Prostate gland (tissue), 2 donors: Measurements from ENCODE around the gene TUBB. TPM values are rescaled to one million over a fixed set of nuclear protein-coding genes. Genes with fewer than 3 reads are reported as not detected.

Experiments used
- DNase-seq: peaks from one replicate; pipeline ENCODE4 v3.0.0-alpha.2; 2019; ENCODE audit warnings: low spot score
- H3K27ac ChIP-seq, 2 donors: fragments of 200-600 bp; sonication (generic); 2 replicates each; pipeline ENCODE4 v1.5.1; 2017 to 2019
- H3K27me3 ChIP-seq: fragments of 200-600 bp; sonication (generic); replicated peaks from 2 replicates; pipeline ENCODE4 v1.5.1; 2019; ENCODE audit not compliant: insufficient read depth
- H3K36me3 ChIP-seq, 2 donors: fragments of 200-600 bp; sonication (generic); 1 replicate in 1 of 2; 2 replicates in 1 of 2; pipeline versions ENCODE4 v1.5.1 to v1.8.1; 2017 to 2019
- H3K4me1 ChIP-seq: fragments of 200-600 bp; sonication (generic); replicated peaks from 2 replicates; pipeline ENCODE4 v1.5.1; 2019
- H3K4me3 ChIP-seq, 2 donors: fragments of 200-600 bp; sonication (generic); 2 replicates each; pipeline ENCODE4 v1.5.1; 2017 to 2019
- H3K9me3 ChIP-seq: fragments of 200-600 bp; sonication (generic); 2 replicates; pipeline ENCODE4 v1.5.1; 2017
- CTCF ChIP-seq, 4 experiments: fragments of 200-600 bp in 2 of 4; fragments of 450-650 bp in 2 of 4; sonication (generic) in 2 of 4; IDR thresholded peaks; 1 replicate in 3 of 4; 2 replicates in 1 of 4; pipeline ENCODE4 v1.5.1; 2016 to 2019; ENCODE audit warnings: antibody characterized with exemption in 4 of 4, mild to moderate bottlenecking in 2 of 4, moderate library complexity in 2 of 4
- POLR2A ChIP-seq: fragments of 450-650 bp; IDR thresholded peaks from one replicate; pipeline ENCODE4 v1.6.1; 2016; ENCODE audit warnings: antibody characterized with exemption, mild to moderate bottlenecking
- POLR2AphosphoS5 ChIP-seq: sonication (generic); formaldehyde crosslinking; IDR thresholded peaks from one replicate; pipeline ENCODE4 v1.6.1; 2017; ENCODE audit warnings: antibody characterized with exemption
- WGBS: methylation state at CpG from one replicate; pipeline ENCODE4 v1.1.5; 2018; 5-methylcytosine and 5-hydroxymethylcytosine counted together
- intact Hi-C: fragments of 100-400 bp; cut with DNase I; formaldehyde crosslinking; loops from one replicate; pipeline ENCODE4 v1.14.2; 2022
- total RNA-seq, 2 donors: library from RNA; depleted of rRNA; stranded (reverse); fragments of >200 nt; gene quantifications; one replicate each; pipeline ENCODE4 v1.1.0, GENCODE V29; 2016

The TUBB gene
- total RNA-seq, 2 donors from 2014 or later, result 196 to 270 TPM

DNA sequence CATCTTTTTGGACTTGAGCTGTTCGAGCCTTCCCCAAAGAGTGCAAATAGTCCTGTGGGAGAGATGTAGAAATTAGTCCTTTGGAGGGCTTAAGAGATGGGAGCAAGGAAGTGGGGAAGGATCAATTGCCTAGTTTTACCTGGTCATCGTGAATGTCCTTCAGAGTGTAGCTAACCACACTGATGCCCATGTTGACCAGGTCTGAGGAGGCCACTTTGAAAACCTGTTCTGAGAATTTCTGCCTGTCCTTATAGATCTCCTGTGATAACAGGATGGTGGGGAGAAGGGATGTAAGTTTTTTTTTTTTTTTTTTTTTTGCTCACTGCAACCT is 20.4 kb downstream of the TUBB start:
- H3K27me3 ChIP-seq, result no peaks in the 10 kb centered on the region
- no peak overlapping the region for H3K4me3 ChIP-seq
- H3K27ac ChIP-seq, result no peak overlapping the region
- no peak for DNase-seq
- no peaks in the 10 kb centered on the region for H3K9me3 ChIP-seq
- peaks cover 0 to 4% of the 10 kb centered on the region in 2 donors for H3K36me3 ChIP-seq
- WGBS, result 88% methylated on average over 2 of the region's 2 CpGs
- H3K4me1 ChIP-seq, result no peaks in the 10 kb centered on the region
- intact Hi-C loops, result loop anchor here (5.0 kb wide), 4 partner anchors 42 to 337 kb away; no protein-coding TSS in a partner anchor
- TF ChIP-seq CTCF (IDR thresholded peaks at IDR 0.05), result no peak
- no peak for TF ChIP-seq POLR2AphosphoS5
- no peak for TF ChIP-seq POLR2A

DNA sequence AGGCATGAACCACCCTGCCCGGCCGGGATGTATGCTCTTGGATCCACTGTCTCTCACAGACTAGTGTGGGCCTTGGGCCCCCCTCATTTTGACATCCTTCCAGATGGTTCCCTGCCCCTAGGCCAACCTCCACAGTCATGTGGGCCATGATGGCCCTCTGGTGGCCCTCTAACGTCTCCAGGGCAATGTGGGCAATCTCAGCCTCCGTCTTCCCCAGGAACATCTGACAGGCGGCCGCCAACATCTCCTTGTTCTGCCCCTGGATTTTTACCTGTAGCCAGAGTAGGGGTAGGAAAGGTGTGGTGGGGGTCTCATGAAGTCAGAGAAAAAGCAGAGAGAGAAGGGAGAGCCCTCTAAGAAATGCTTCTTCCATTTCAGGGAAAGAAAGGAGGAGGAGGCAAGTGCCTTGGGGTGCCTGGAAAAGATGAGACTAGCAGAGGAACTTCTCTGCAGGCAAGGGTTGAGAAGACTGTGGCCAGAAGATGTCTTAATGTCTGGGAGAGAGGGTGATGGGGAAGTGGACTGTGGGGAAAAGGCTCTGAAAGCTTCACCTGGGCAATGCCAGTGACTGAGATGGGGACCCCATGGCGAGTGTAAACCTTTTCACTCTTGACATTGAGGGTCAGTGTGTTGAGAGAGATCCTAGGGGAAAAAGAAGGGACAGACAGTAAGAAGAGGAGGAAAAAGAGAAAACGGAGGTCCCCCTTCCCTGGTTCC is 21.1 kb downstream of the TUBB start:
- WGBS, result 64% methylated on average over 8 of the region's 8 CpGs
- intact Hi-C loops, result loop anchor here (5.0 kb wide), 4 partner anchors 41 to 336 kb away; no protein-coding TSS in a partner anchor
- no peaks in the 10 kb centered on the region for H3K4me1 ChIP-seq

DNA sequence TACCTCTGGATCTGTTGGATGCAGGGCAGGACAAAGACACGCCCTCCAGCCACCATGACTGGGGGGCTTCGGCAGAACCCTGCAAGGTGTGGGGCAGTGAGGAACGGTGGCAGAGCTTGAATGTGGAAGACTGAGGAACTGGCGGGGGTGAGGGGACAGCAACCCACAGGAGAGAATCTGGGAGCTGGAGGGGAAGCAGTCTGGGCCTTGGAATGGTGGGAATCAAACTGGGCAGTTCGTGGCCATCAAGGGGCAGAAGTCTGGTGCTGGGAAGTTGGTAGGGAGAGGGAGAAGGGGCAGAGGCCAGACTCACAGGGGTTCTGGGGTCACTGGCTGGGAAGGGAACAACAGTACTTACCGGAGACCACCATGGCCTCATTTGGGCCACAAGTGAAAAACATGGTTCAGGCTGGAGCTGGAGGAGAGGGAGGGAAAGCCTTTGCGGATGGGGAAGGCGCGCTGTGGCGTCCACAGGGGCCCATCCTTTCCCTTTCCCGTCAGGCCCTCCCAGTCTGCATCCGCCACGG is 21.7 kb downstream of the TUBB start:
- no peak for TF ChIP-seq POLR2A
- no peak for TF ChIP-seq POLR2AphosphoS5
- TF ChIP-seq CTCF (IDR thresholded peaks at IDR 0.05), result no peak
- H3K9me3 ChIP-seq, result no peaks in the 10 kb centered on the region
- H3K4me1 ChIP-seq, result no peaks in the 10 kb centered on the region
- H3K27me3 ChIP-seq, result no peaks in the 10 kb centered on the region
- intact Hi-C loops, result loop anchor here (5.0 kb wide), 4 partner anchors 40 to 335 kb away; no protein-coding TSS in a partner anchor
- H3K36me3 ChIP-seq, result peaks cover 0 to 4% of the 10 kb centered on the region in 2 donors
- 6% methylated on average over 13 of the region's 13 CpGs for WGBS
- peak overlapping the region; percentile 95 for H3K27ac ChIP-seq
- peak overlapping the region; percentile 76 to 79 for H3K4me3 ChIP-seq
- DNase-seq, result no peak

More for the DNA sequence above, 21.1 kb downstream of the TUBB start:
- no peak for TF ChIP-seq CTCF (IDR thresholded peaks at IDR 0.05)
- TF ChIP-seq POLR2AphosphoS5, result no peak
- no peak for TF ChIP-seq POLR2A
- H3K4me3 ChIP-seq, result peak overlapping the region; percentile 76 to 79
- H3K27me3 ChIP-seq, result no peaks in the 10 kb centered on the region
- peak overlapping the region; percentile 95 for H3K27ac ChIP-seq
- H3K36me3 ChIP-seq, result peaks cover 0 to 4% of the 10 kb centered on the region in 2 donors
- no peak for DNase-seq
- H3K9me3 ChIP-seq, result no peaks in the 10 kb centered on the region

GRCh38 chr6:30742316-30743098 is 22.4 kb downstream of the TUBB start, which contains the start of gene FLOT1:
Gene FLOT1 (minus strand): TSS chr6:30742687. CDS start chr6:30742189, 498 bp downstream.
- H3K27ac ChIP-seq, result peak within 1 kb of the TSS; percentile 95
- H3K36me3 ChIP-seq, result peaks cover 0 to 4% of the 10 kb centered on the region in 2 donors
- intact Hi-C loops, result loop anchor here (5.0 kb wide), 4 partner anchors 40 to 335 kb away; no protein-coding TSS in a partner anchor
- 0% methylated on average over 36 of the region's 66 CpGs for WGBS
- TF ChIP-seq POLR2A (peak; percentile 82), POLR2AphosphoS5 (peak; percentile 91), CTCF (IDR thresholded peaks at IDR 0.05) (peak in 1 of 4 experiments; percentile 10)
- peak within 1 kb of the TSS; percentile 76 to 79 for H3K4me3 ChIP-seq
- H3K27me3 ChIP-seq, result no peaks in the 10 kb centered on the region
- H3K9me3 ChIP-seq, result no peaks in the 10 kb centered on the region
- peak; percentile 98 for DNase-seq
- no peaks in the 10 kb centered on the region for H3K4me1 ChIP-seq
